ENCODE measurements around the gene CFAP210.

The CFAP210 gene

GRCh38 chr2:169711751-169712509, 17.7 kb upstream of the CFAP210 start:
- TF ChIP-seq CTCF (IDR thresholded peaks at IDR 0.05) = no peak

GRCh38 chr2:169709981-169710380, 15.8 kb upstream of the CFAP210 start:
- no peak for TF ChIP-seq CTCF (IDR thresholded peaks at IDR 0.05)

- TF ChIP-seq CTCF (IDR thresholded peaks at IDR 0.05) = no peak
Observed at GRCh38 chr2:169709331-169709730, 15.1 kb upstream of the CFAP210 start.

DNA sequence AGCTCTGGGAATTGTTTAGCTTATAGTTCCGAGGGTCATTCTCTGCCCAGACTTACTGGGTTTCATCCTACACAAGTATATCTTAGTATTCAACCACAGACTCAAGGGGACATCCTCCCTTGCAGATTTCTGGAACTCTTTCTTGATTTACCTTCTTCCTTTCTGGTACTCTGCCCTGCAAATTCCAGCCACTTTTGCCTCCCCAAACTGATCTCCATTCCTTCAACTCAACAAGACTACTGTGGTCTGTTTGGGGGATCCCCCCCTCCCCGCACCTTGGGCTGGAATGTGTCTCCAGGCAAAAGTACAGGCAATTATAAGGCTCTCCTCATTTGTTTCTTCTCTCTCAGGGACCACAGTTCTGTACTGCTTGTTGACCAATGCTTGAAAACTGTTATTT, 13.4 kb upstream of the CFAP210 start:
- TF ChIP-seq CTCF (IDR thresholded peaks at IDR 0.05) = no peak

DNA sequence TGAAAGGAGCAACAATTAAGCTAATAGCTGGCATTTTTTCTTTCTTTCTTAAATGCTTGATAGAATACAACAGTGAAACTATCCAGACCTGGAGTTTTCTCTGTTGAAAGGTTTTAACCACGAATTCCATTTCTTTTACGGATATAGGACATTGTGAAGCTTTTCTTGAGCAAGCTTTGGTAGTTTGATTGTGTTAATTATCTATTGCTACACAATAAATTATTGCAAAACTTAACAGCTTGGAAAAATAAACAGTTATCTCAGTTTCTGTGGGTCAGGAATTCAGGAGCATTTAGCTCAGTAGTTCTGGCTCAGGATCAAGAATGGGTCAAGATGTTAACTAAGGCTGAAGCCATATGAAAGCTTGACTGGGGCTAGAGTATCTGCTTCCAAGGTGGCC, 11.7 kb upstream of the CFAP210 start:
- no peak for TF ChIP-seq CTCF (IDR thresholded peaks at IDR 0.05)

GRCh38 chr2:169704160-169704708, 10.0 kb upstream of the CFAP210 start:
- TF ChIP-seq CTCF (IDR thresholded peaks at IDR 0.05) = no peak

DNA sequence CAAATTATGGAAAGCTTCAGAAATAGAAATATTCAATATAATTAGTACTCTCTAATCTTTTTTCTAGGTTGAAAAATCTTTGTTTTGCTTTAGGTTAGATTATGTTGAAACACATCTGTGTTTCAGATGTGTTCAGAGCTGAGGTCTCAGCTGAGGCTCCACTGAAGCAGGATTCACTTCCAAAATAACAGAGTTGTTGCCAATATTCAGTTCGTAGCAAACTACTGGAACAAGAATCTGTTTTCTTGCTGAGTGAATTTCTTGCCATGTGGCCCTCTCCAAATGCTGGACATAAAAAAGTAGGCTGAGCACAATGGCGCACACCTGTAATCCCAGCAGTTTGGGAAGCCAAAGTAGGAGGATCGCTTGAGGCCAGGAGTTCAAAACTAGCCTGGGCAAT, 8.8 kb upstream of the CFAP210 start:
- no peak for TF ChIP-seq CTCF (IDR thresholded peaks at IDR 0.05)
